IMR-90 (cell line): ENCODE results near the gene GCK. TPM values are rescaled to one million over a fixed set of nuclear protein-coding genes. Genes with fewer than 3 reads are reported as not detected.

Source experiments
- ATAC-seq: fragments of 200-7000 bp; cut with Tn5 transposase; 2 replicates; pipeline ENCODE4 v1.9.1; 2020; ENCODE audit warnings: low read depth, mild to moderate bottlenecking, moderate library complexity
- BruUV-seq: library from RNA; stranded (reverse); fragments of 400-500 nt; replicated peaks from 2 replicates; lab custom pipeline; 2021; lab: Mats Ljungman, UMichigan
- CTCF ChIA-PET: fragments of 300-600 bp; formaldehyde crosslinking; extraction: SDS; loops from one replicate; lab custom pipeline; 2021; ENCODE audit warnings: antibody characterized with exemption; lab: Yijun Ruan, JAX
- POLR2A ChIA-PET: fragments of 300-600 bp; sonication (Branson Sonifier 250); formaldehyde crosslinking; loops from one replicate; lab custom pipeline; 2022; ENCODE audit warnings: antibody characterized with exemption; ENCODE audit not compliant: unreplicated experiment; lab: Charles Lee
- DNase-seq: peaks from one replicate; pipeline ENCODE4 v3.0.0; 2013
- H2AFZ ChIP-seq: replicated peaks from 2 replicates; pipeline ENCODE3; 2013; ENCODE audit warnings: low read length, mild to moderate bottlenecking; ENCODE audit not compliant: poor library complexity
- H2AK5ac ChIP-seq: 2 replicates; pipeline ENCODE4 v1.6.1; 2013; ENCODE audit warnings: low read depth, low read length, inconsistent platforms
- H2AK9ac ChIP-seq: replicated peaks from 2 replicates; pipeline ENCODE3; 2013; ENCODE audit warnings: mild to moderate bottlenecking, low read depth, low read length, moderate library complexity; ENCODE audit not compliant: poor library complexity
- H2BK120ac ChIP-seq: 2 replicates; pipeline ENCODE4 v1.6.1; 2013; ENCODE audit warnings: low read depth, low read length, inconsistent platforms
- H2BK15ac ChIP-seq: 3 replicates; pipeline ENCODE4 v1.6.1; 2013; ENCODE audit warnings: low read depth, low read length, inconsistent platforms
- H2BK20ac ChIP-seq: 2 replicates; pipeline ENCODE4 v1.6.1; 2013; ENCODE audit warnings: low read depth, mild to moderate bottlenecking, inconsistent platforms, low read length, moderate library complexity
- H2BK5ac ChIP-seq: 2 replicates; pipeline ENCODE4 v1.6.1; 2013; ENCODE audit warnings: mild to moderate bottlenecking, low read depth, low read length, inconsistent platforms; ENCODE audit not compliant: poor library complexity, severe bottlenecking
- H3K14ac ChIP-seq: replicated peaks from 2 replicates; pipeline ENCODE4 v1.6.1; 2013; ENCODE audit warnings: low read depth, low read length, inconsistent platforms
- H3K18ac ChIP-seq: 2 replicates; pipeline ENCODE4 v1.6.1; 2013; ENCODE audit warnings: low read depth, low read length, control low read depth
- H3K23ac ChIP-seq: 2 replicates; pipeline ENCODE4 v1.6.1; 2013; ENCODE audit warnings: low read depth, low read length, inconsistent platforms
- H3K27ac ChIP-seq: 2 replicates; pipeline ENCODE4 v1.5.1; 2013; ENCODE audit warnings: mild to moderate bottlenecking, control low read depth, low read length; ENCODE audit not compliant: insufficient read depth
- H3K27me3 ChIP-seq: 2 replicates; pipeline ENCODE4 v1.6.1; 2013; ENCODE audit warnings: low read length; ENCODE audit not compliant: control insufficient read depth, insufficient read depth
- H3K36me3 ChIP-seq: 2 replicates; pipeline ENCODE4 v1.6.1; 2013; ENCODE audit warnings: low read length, mixed read lengths; ENCODE audit not compliant: control insufficient read depth, insufficient read depth
- H3K4ac ChIP-seq: 2 replicates; pipeline ENCODE4 v1.6.1; 2013; ENCODE audit warnings: low read depth, low read length, inconsistent platforms
- H3K4me1 ChIP-seq: 2 replicates; pipeline ENCODE4 v1.6.1; 2013; ENCODE audit warnings: low read length, mixed read lengths; ENCODE audit not compliant: control insufficient read depth, insufficient read depth
- H3K4me2 ChIP-seq: 2 replicates; pipeline ENCODE4 v1.6.1; 2013; ENCODE audit warnings: low read depth, mild to moderate bottlenecking, control low read depth, low read length, moderate library complexity
- H3K4me3 ChIP-seq: 2 replicates; pipeline ENCODE4 v1.5.1; 2013; ENCODE audit warnings: low read depth, mild to moderate bottlenecking, control low read depth, low read length, moderate library complexity; ENCODE audit not compliant: insufficient read depth
- H3K56ac ChIP-seq: 2 replicates; pipeline ENCODE4 v1.6.1; 2013; ENCODE audit warnings: low read length, inconsistent platforms; ENCODE audit not compliant: insufficient read depth; ENCODE audit errors: extremely low read depth
- H3K79me1 ChIP-seq, 2 experiments: 2 replicates each; pipeline ENCODE4 v1.6.1; 2013; ENCODE audit warnings: low read length in 2 of 2, inconsistent platforms in 1 of 2, low read depth in 1 of 2
- H3K9ac ChIP-seq: 2 replicates; pipeline ENCODE4 v1.6.1; 2013; ENCODE audit warnings: low read depth, low read length, control low read depth
- H3K9me1 ChIP-seq: 2 replicates; pipeline ENCODE4 v1.6.1; 2013; ENCODE audit warnings: low read length, inconsistent platforms; ENCODE audit not compliant: insufficient read depth
- H3K9me3 ChIP-seq: 2 replicates; pipeline ENCODE4 v1.6.1; 2013; ENCODE audit warnings: low read length; ENCODE audit not compliant: control insufficient read depth, insufficient read depth
- H4K20me1 ChIP-seq: 2 replicates; pipeline ENCODE4 v1.6.1; 2013; ENCODE audit warnings: low read length, inconsistent platforms; ENCODE audit not compliant: insufficient read depth
- H4K5ac ChIP-seq: 2 replicates; pipeline ENCODE4 v1.6.1; 2013; ENCODE audit warnings: mild to moderate bottlenecking, low read depth, low read length, control low read depth
- H4K8ac ChIP-seq, 2 experiments: 2 replicates each; pipeline ENCODE4 v1.6.1; 2013; ENCODE audit warnings: low read depth in 2 of 2, low read length in 2 of 2, control low read depth in 1 of 2, inconsistent platforms in 1 of 2
- H4K91ac ChIP-seq: 2 replicates; pipeline ENCODE4 v1.6.1; 2013; ENCODE audit warnings: low read depth, low read length, inconsistent platforms; ENCODE audit not compliant: insufficient read depth
- BHLHE40 ChIP-seq: fragments of 150-350 bp; IDR thresholded peaks from 2 replicates; pipeline ENCODE4 v1.6.1; 2016; ENCODE audit warnings: mild to moderate bottlenecking, low read depth, low read length
- CEBPB ChIP-seq: IDR thresholded peaks from 2 replicates; pipeline ENCODE4 v1.6.1; 2012; ENCODE audit warnings: low read depth, low read length, improper control_type of control experiment
- CHD1 ChIP-seq: IDR thresholded peaks from 2 replicates; pipeline ENCODE4 v1.6.1; 2012; ENCODE audit warnings: low read depth, low read length, improper control_type of control experiment
- CTCF ChIP-seq: conservative IDR thresholded peaks from 2 replicates; pipeline ENCODE4 v1.5.1; 2012; ENCODE audit warnings: mild to moderate bottlenecking, low read depth, low read length, improper control_type of control experiment
- FOS ChIP-seq: fragments of 150-350 bp; IDR thresholded peaks from 2 replicates; pipeline ENCODE4 v1.6.1; 2016; ENCODE audit warnings: low read depth, low read length
- MAFK ChIP-seq: IDR thresholded peaks from 2 replicates; pipeline ENCODE4 v1.6.1; 2012; ENCODE audit warnings: low read depth, low read length, improper control_type of control experiment
- MAZ ChIP-seq: IDR thresholded peaks from 2 replicates; pipeline ENCODE4 v1.6.1; 2012; ENCODE audit warnings: low read depth, mild to moderate bottlenecking, low read length, improper control_type of control experiment, moderate library complexity, borderline replicate concordance
- MXI1 ChIP-seq: IDR thresholded peaks from 2 replicates; pipeline ENCODE4 v1.6.1; 2012; ENCODE audit warnings: low read depth, mild to moderate bottlenecking, low read length, moderate library complexity, borderline replicate concordance
- NFE2L2 ChIP-seq: fragments of 150-350 bp; IDR thresholded peaks from 2 replicates; pipeline ENCODE4 v1.6.1; 2016; ENCODE audit warnings: low read depth, mild to moderate bottlenecking, low read length
- POLR2A ChIP-seq: IDR thresholded peaks from 2 replicates; pipeline ENCODE4 v1.6.1; 2012; ENCODE audit warnings: mild to moderate bottlenecking, low read depth, low read length
- RAD21 ChIP-seq: IDR thresholded peaks from 2 replicates; pipeline ENCODE4 v1.6.1; 2012; ENCODE audit warnings: low read length, improper control_type of control experiment
- RCOR1 ChIP-seq: IDR thresholded peaks from 2 replicates; pipeline ENCODE4 v1.6.1; 2012; ENCODE audit warnings: mild to moderate bottlenecking, low read length, improper control_type of control experiment; ENCODE audit not compliant: insufficient replicate concordance
- RFX5 ChIP-seq: IDR thresholded peaks from 2 replicates; pipeline ENCODE4 v1.8.0; 2012; ENCODE audit warnings: low read depth, mild to moderate bottlenecking, low read length, moderate library complexity
- SMC3 ChIP-seq: fragments of 150-350 bp; IDR thresholded peaks from 2 replicates; pipeline ENCODE4 v1.6.1; 2016; ENCODE audit warnings: low read depth, mild to moderate bottlenecking, antibody characterized with exemption, low read length, moderate library complexity
- USF2 ChIP-seq: fragments of 150-350 bp; IDR thresholded peaks from 2 replicates; pipeline ENCODE4 v1.6.1; 2017; ENCODE audit warnings: mild to moderate bottlenecking, antibody characterized with exemption, low read length, low read depth
- WGBS, 2 experiments: methylation state at CpG; one replicate each; pipeline versions ENCODE4 v1.1.5 to v1.1.7; 2013; ENCODE audit warnings: missing lambda C conversion rate in 2 of 2; ENCODE audit not compliant: insufficient read length in 1 of 2; ENCODE audit errors: extremely low coverage in 2 of 2; 5-methylcytosine and 5-hydroxymethylcytosine counted together
- dilution Hi-C: fragments of 300-500 bp; cut with HindIII; formaldehyde crosslinking; loops from one replicate; pipeline ENCODE4 v1.14.3; 2018; ENCODE audit warnings: low sequenced_read_pairs; ENCODE audit not compliant: unreplicated experiment
- in situ Hi-C: fragments of 300-500 bp; cut with MboI; formaldehyde crosslinking; loops from 3 replicates; pipeline ENCODE4 v1.14.3; 2019; ENCODE audit warnings: low sequenced_read_pairs, inconsistent platforms, mixed read lengths
- intact Hi-C: fragments of 100-400 bp; cut with micrococcal nuclease; formaldehyde crosslinking; loops from 2 replicates; pipeline ENCODE4 v1.10.0; 2022
- polyA plus RNA-seq, 3 experiments: library from polyadenylated mRNA; depleted of rRNA; stranded (reverse); fragments of >200 nt; gene quantifications; 2 replicates each; pipeline ENCODE4 v1.2.3, GENCODE V29; 2012; ENCODE audit warnings: low replicate concordance in 1 of 3
- total RNA-seq: library from RNA; depleted of rRNA; stranded (reverse); fragments of >200 nt; gene quantifications from 2 replicates; pipeline ENCODE4 v1.2.3, GENCODE V29; 2012
- TF ChIP-seq, protein P1 (sequence below): fragments of 150-350 bp; IDR thresholded peaks from 2 replicates; pipeline ENCODE4 v1.6.1; 2016; ENCODE audit warnings: low read depth, mild to moderate bottlenecking, low read length, moderate library complexity, borderline replicate concordance

The GCK gene
- total and polyA plus RNA-seq, 2 of the 4 experiments (the other 2 are of a cell fraction), result 0.14 to 0.18 TPM

- Histone ChIP-seq H3K4ac (no peak overlapping the region), H3K27me3 (peaks cover 32% of the 10 kb centered on the region), H3K4me3 (no peak overlapping the region), H3K18ac (no peak overlapping the region), H4K5ac (no peak overlapping the region), H4K91ac (no peak overlapping the region), H3K9me1 (peaks cover 6% of the 10 kb centered on the region; the same call in 1 of the 2 replicates), H3K14ac (no peak overlapping the region), H3K36me3 (no peaks in the 10 kb centered on the region), H3K4me1 (peaks cover 10% of the 10 kb centered on the region; the same call in 1 of the 2 replicates), H2BK20ac (no peak overlapping the region), H2BK120ac (no peak overlapping the region), H4K8ac (no peak overlapping the region), H3K27ac (no peak overlapping the region), H3K23ac (no peak overlapping the region), H3K79me1 (no peaks in the 10 kb centered on the region), H2BK15ac (no peak overlapping the region), H2BK5ac (no peak overlapping the region), H2AFZ (no peak overlapping the region), H2AK5ac (no peak overlapping the region), H3K9me3 (no peaks in the 10 kb centered on the region), H3K56ac (no peak overlapping the region), H3K4me2 (no peak overlapping the region), H2AK9ac (no peak overlapping the region), H4K20me1 (no peaks in the 10 kb centered on the region), H3K9ac (no peak overlapping the region)
- in situ Hi-C loops (no loop called here), dilution Hi-C loops (no loop called here), intact Hi-C loops (no loop called here)
- no peak for TF ChIP-seq CEBPB
- TF ChIP-seq RAD21, result no peak
- TF ChIP-seq CHD1, result no peak
- TF ChIP-seq SMC3, result no peak
- TF ChIP-seq RFX5, result no peak
- TF ChIP-seq CTCF, result no peak
- TF ChIP-seq, protein P1, sequence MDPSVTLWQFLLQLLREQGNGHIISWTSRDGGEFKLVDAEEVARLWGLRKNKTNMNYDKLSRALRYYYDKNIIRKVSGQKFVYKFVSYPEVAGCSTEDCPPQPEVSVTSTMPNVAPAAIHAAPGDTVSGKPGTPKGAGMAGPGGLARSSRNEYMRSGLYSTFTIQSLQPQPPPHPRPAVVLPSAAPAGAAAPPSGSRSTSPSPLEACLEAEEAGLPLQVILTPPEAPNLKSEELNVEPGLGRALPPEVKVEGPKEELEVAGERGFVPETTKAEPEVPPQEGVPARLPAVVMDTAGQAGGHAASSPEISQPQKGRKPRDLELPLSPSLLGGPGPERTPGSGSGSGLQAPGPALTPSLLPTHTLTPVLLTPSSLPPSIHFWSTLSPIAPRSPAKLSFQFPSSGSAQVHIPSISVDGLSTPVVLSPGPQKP, result no peak
- TF ChIP-seq POLR2A, result no peak
- TF ChIP-seq MXI1, result no peak
- TF ChIP-seq MAFK, result no peak
- TF ChIP-seq BHLHE40, result no peak
- TF ChIP-seq NFE2L2, result no peak
- no peak for TF ChIP-seq RCOR1
- TF ChIP-seq MAZ, result no peak
- no peak for TF ChIP-seq USF2
- TF ChIP-seq FOS, result no peak
- ChIA-PET CTCF (no interaction called here), POLR2A (no interaction called here)
- no peak for ATAC-seq
- no TSS peak for BruUV-seq
- no peak for DNase-seq
- WGBS, 2 experiments, result 92% methylated on average over 5 of the region's 9 CpGs; no CpG with 5 or more reads in 1 of the 2 experiments
These were observed 40.2 kb downstream of the GCK start for GRCh38 chr7:44148961-44149536.
